Measurements from ENCODE around the gene MTMR1. TPM values are rescaled to one million over a fixed set of nuclear protein-coding genes. Genes with fewer than 3 reads are reported as not detected.

MTMR1 gene
- total RNA-seq, 1 experiment from 2014 or later = 6.0 TPM

GRCh38 chrX:150767475-150768131 lies 74.4 kb downstream of the MTMR1 start:
- DNase-seq = no peak
- Histone ChIP-seq H3K4me3 (no peak overlapping the region), H3K9me3 (no peaks in the 10 kb centered on the region), H3K27me3 (no peaks in the 10 kb centered on the region), H3K36me3 (no peaks in the 10 kb centered on the region)

DNA sequence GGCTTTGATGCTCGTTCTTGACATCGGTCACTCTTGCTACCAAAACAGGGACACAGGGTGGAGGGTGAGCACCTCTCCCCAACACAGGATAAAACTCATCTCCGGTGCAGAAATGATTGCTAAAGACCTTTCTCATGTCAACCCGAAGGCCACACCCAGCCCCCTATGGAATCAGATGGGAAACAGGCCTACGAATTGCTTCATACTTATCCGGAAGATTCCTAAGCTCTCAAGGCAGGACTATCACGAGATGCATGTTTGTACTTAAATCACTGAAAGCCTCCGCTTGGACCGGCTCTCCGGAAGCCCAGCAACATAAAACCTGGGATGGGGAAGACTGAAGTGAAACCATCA lies 74.9 kb downstream of the MTMR1 start:
- no peak for DNase-seq
- no peak overlapping the region for H3K4me3 ChIP-seq

GRCh38 chrX:150768580-150769190 lies 75.5 kb downstream of the MTMR1 start:
- no peaks in the 10 kb centered on the region for H3K9me3 ChIP-seq
- no peak overlapping the region for H3K4me3 ChIP-seq
- no peaks in the 10 kb centered on the region for H3K36me3 ChIP-seq
- H3K27me3 ChIP-seq = no peaks in the 10 kb centered on the region
- no peak for DNase-seq

More for the DNA sequence above, 74.9 kb downstream of the MTMR1 start:
- Histone ChIP-seq H3K36me3 (no peaks in the 10 kb centered on the region), H3K9me3 (no peaks in the 10 kb centered on the region), H3K27me3 (no peaks in the 10 kb centered on the region)

DNA sequence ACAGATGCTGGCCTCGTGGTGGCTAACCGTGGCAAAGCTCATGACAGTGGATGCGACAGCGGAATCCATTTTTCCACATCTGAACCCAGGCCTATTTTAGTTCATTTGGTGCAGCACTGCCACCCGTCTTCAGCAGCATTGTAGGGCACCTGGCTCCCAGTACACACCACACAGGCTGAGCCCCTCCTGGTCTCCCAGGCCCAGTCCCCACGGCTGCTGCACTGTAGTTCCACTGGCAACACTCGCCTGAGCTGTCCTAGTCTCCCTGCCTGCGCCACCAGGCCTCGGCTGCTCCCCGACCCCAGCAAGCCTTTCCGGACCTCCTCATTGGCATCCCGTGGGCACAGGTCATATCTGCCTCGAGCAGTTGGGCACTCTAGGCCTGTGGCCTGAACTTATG lies 76.2 kb downstream of the MTMR1 start:
- Histone ChIP-seq H3K9me3 (no peaks in the 10 kb centered on the region), H3K36me3 (no peaks in the 10 kb centered on the region), H3K4me3 (no peak overlapping the region), H3K27me3 (no peaks in the 10 kb centered on the region)
- no peak for DNase-seq

- no peak overlapping the region for H3K4me3 ChIP-seq
- no peaks in the 10 kb centered on the region for H3K27me3 ChIP-seq
- H3K36me3 ChIP-seq = no peaks in the 10 kb centered on the region
- no peak for DNase-seq
- no peaks in the 10 kb centered on the region for H3K9me3 ChIP-seq
Observed at GRCh38 chrX:150770623-150771022, 77.4 kb downstream of the MTMR1 start.

DNA sequence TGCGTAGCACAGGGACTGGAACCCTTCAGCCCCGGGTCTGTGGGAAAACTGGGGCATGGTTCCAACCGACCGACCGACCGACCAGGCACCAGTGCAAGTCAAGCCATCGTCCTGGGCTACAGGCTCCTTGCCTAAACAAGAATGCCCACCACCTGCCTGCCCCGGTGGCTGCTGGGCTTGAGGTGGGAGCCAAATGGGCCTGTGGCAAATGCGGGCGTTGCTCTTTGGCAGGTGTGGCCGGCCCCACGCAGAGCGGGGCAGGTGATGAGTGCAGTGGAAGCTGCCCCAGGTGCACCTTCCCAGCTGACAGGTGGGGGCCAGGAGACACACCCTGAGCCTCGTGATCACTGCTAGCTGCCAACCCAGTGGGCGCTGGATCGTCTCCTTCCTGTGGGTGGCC lies 77.9 kb downstream of the MTMR1 start:
- Histone ChIP-seq H3K36me3 (no peaks in the 10 kb centered on the region), H3K9me3 (no peaks in the 10 kb centered on the region)

GRCh38 chrX:150772150-150772970 lies 79.2 kb downstream of the MTMR1 start:
- no peaks in the 10 kb centered on the region for H3K36me3 ChIP-seq
- peak; percentile 45 for DNase-seq
- H3K4me3 ChIP-seq = no peak overlapping the region
- no peaks in the 10 kb centered on the region for H3K9me3 ChIP-seq
- H3K27me3 ChIP-seq = no peaks in the 10 kb centered on the region

More for the DNA sequence above, 77.9 kb downstream of the MTMR1 start:
- H3K4me3 ChIP-seq = no peak overlapping the region
- DNase-seq = no peak
- no peaks in the 10 kb centered on the region for H3K27me3 ChIP-seq

DNA sequence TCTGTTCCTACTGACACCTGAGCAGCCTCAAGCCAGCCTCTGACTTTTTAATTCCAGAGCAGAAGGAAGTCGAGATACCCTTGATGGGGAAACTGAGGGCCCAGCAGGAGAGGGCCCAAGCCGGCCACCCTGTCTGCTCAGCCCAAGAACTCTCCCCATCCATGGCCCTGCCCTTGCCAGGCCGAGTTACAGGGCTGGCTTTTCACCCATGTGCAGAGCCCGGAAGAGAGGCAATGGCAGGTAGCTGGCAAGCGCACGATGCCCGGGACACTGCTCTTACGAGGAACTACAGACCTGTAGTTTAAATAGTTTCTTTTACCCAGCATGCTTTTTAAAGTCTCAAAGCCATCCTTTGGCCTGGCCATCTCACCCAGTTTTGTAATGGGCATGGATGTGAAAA lies 79.9 kb downstream of the MTMR1 start:
- Histone ChIP-seq H3K9me3 (no peaks in the 10 kb centered on the region), H3K4me3 (no peak overlapping the region), H3K36me3 (no peaks in the 10 kb centered on the region), H3K27me3 (no peaks in the 10 kb centered on the region)
- DNase-seq = no peak

DNA sequence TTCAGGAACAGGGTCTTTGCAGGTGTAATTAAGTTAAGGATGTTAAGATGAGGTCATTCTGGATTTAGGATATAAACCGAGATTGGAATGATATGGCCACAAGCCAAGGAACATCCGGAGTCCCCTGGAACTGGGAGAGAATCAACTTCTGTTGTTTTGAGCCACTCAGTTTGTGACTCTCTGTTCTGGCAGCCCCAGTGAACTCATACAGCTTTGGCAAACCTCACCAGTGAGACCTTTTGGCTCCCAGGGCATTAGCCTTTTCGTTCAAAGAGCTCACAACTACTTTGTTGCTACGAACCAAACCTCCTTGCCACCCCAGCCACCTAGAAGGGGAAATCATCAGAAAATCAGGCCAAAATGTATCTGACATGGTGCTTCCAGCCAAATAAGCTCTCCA lies 80.4 kb downstream of the MTMR1 start:
- Histone ChIP-seq H3K9me3 (no peaks in the 10 kb centered on the region), H3K36me3 (no peaks in the 10 kb centered on the region), H3K27me3 (no peaks in the 10 kb centered on the region), H3K4me3 (no peak overlapping the region)
- no peak for DNase-seq

GRCh38 chrX:150774798-150775568 lies 81.8 kb downstream of the MTMR1 start:
- H3K36me3 ChIP-seq = no peaks in the 10 kb centered on the region
- H3K4me3 ChIP-seq = no peak overlapping the region
- H3K9me3 ChIP-seq = no peaks in the 10 kb centered on the region
- no peak for DNase-seq
- no peaks in the 10 kb centered on the region for H3K27me3 ChIP-seq

- Histone ChIP-seq H3K4me3 (no peak overlapping the region), H3K9me3 (no peaks in the 10 kb centered on the region), H3K36me3 (no peaks in the 10 kb centered on the region), H3K27me3 (no peaks in the 10 kb centered on the region)
- no peak for DNase-seq
Observed at GRCh38 chrX:150775569-150776350, 82.6 kb downstream of the MTMR1 start.

DNA sequence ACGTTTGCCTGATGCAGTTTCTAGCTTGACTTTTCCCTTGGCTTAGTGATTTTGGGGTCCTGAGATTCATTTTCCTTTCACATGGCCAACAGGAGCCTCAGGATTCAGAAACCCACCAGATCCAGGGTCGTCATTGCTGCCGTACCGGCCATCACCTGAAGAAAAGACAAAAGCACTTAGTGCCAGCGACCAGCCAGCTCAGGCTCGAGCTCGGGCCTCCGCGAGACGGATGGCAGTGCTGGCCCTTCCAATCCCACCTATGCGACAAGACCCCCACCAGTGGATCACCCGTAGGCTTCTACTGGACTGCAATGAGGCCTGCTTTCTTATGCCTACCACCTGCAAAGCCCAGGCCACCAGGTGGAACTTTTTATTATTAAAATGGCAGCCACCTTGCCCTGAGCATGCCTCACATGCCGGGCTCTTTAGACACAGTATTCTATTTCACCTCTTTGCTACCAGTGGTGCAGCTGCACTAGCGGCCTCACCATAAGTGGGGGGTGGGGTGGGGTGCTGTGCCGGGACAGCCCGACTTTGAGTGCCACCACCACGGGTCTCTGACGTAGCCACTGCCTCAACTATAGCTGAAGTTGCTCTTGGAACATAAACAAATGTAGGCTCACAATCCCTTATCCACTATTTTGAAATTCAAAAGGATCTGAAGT lies 84.3 kb downstream of the MTMR1 start:
- no peak for DNase-seq
- Histone ChIP-seq H3K9me3 (no peaks in the 10 kb centered on the region), H3K4me3 (no peak overlapping the region), H3K27me3 (no peaks in the 10 kb centered on the region), H3K36me3 (no peaks in the 10 kb centered on the region)

- no peaks in the 10 kb centered on the region for H3K36me3 ChIP-seq
- H3K27me3 ChIP-seq = no peaks in the 10 kb centered on the region
- H3K4me3 ChIP-seq = no peak overlapping the region
- DNase-seq = no peak
- no peaks in the 10 kb centered on the region for H3K9me3 ChIP-seq
Observed at GRCh38 chrX:150779385-150779784, 86.2 kb downstream of the MTMR1 start.

DNA sequence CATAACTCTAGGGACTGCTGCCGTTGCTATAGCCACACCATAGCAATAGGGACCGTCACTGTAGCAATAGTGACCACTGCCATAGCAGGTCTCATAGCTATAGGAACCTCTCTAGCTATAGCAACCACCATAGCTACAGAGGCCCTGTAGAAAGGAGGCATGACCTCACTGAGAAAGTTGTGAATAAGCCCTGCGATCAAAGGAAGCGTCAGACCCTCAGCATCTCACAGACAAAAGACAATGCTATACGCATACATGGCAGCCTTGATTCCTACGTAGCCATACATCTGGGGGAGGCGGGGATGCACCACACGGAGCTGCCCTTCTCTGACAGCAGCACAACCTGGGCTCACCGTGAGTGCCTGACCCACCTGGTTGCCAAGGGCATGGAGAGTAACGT lies 88.5 kb downstream of the MTMR1 start:
- Histone ChIP-seq H3K4me3 (no peak overlapping the region), H3K9me3 (no peaks in the 10 kb centered on the region), H3K27me3 (no peaks in the 10 kb centered on the region), H3K36me3 (no peaks in the 10 kb centered on the region)
- no peak for DNase-seq

GRCh38 chrX:150790021-150790420 lies 96.8 kb downstream of the MTMR1 start:
- H3K4me3 ChIP-seq = no peak overlapping the region
- no peaks in the 10 kb centered on the region for H3K36me3 ChIP-seq
- H3K27me3 ChIP-seq = no peaks in the 10 kb centered on the region
- no peaks in the 10 kb centered on the region for H3K9me3 ChIP-seq
- DNase-seq = no peak

- Histone ChIP-seq H3K27me3 (no peaks in the 10 kb centered on the region), H3K9me3 (no peaks in the 10 kb centered on the region), H3K36me3 (no peaks in the 10 kb centered on the region), H3K4me3 (no peak overlapping the region)
- DNase-seq = no peak
Observed at GRCh38 chrX:150792949-150793527, 99.8 kb downstream of the MTMR1 start.
